OCI-LY1 (cell line): ENCODE measurements around the gene KCTD20.
A peak's percentile ranks its signal among the peaks of the same experiment; 100 is the strongest.

Experiments
- H2AFZ ChIP-seq: fragments of 200-600 bp; sonication (generic), shearing (Covaris generic); 2 replicates; pipeline ENCODE4 v1.6.0; 2014; ENCODE audit warnings: antibody characterized with exemption, mild to moderate bottlenecking, low read length
- H3F3A ChIP-seq: fragments of 200-600 bp; sonication (generic), shearing (Covaris generic); 2 replicates; pipeline ENCODE4 v1.6.0; 2014; ENCODE audit warnings: mild to moderate bottlenecking, antibody characterized with exemption, low read length, moderate library complexity; ENCODE audit not compliant: insufficient read depth
- H3K27ac ChIP-seq: fragments of 200-600 bp; sonication (generic); 2 replicates; pipeline ENCODE4 v1.5.1; 2014; ENCODE audit warnings: low read length, mixed run types, mild to moderate bottlenecking, low read depth; ENCODE audit not compliant: poor library complexity, severe bottlenecking
- H3K27me3 ChIP-seq: fragments of 200-600 bp; sonication (generic); 2 replicates; pipeline ENCODE4 v1.6.0; 2014; ENCODE audit warnings: antibody characterized with exemption, mild to moderate bottlenecking, low read length, moderate library complexity; ENCODE audit not compliant: insufficient read depth
- H3K36me3 ChIP-seq: fragments of 200-600 bp; sonication (generic); 2 replicates; pipeline ENCODE4 v1.6.1; 2014; ENCODE audit warnings: mild to moderate bottlenecking, antibody characterized with exemption, low read length, moderate library complexity, mixed read lengths; ENCODE audit not compliant: insufficient read depth
- H3K4me1 ChIP-seq: fragments of 200-600 bp; sonication (generic); 2 replicates; pipeline ENCODE4 v1.5.1; 2014; ENCODE audit warnings: mild to moderate bottlenecking, low read length, moderate library complexity; ENCODE audit not compliant: insufficient read depth, severe bottlenecking
- H3K4me2 ChIP-seq: fragments of 200-600 bp; sonication (generic), shearing (Covaris generic); 2 replicates; pipeline ENCODE4 v1.6.1; 2014; ENCODE audit warnings: low read length
- H3K4me3 ChIP-seq: fragments of 200-600 bp; sonication (generic); 2 replicates; pipeline ENCODE4 v1.5.1; 2014; ENCODE audit warnings: low read length, low read depth, mild to moderate bottlenecking, mixed read lengths; ENCODE audit not compliant: poor library complexity, severe bottlenecking
- H3K79me2 ChIP-seq: fragments of 200-600 bp; shearing (Covaris generic); 2 replicates; pipeline ENCODE4 v1.6.1; 2016; ENCODE audit warnings: mixed run types, low read length, mixed read lengths; ENCODE audit not compliant: insufficient read depth
- H3K9ac ChIP-seq: fragments of 200-600 bp; sonication (generic), shearing (Covaris generic); 2 replicates; pipeline ENCODE4 v1.6.1; 2014; ENCODE audit warnings: mild to moderate bottlenecking, low read length, mixed read lengths
- H3K9me2 ChIP-seq: fragments of 200-600 bp; sonication (generic), shearing (Covaris generic); 2 replicates; pipeline ENCODE4 v1.6.1; 2014; ENCODE audit warnings: low read depth, mild to moderate bottlenecking, low read length, mixed read lengths
- H3K9me3 ChIP-seq: fragments of 200-600 bp; shearing (Covaris generic); 2 replicates; pipeline ENCODE4 v1.6.1; 2014; ENCODE audit warnings: low read length, mixed read lengths
- H4K20me1 ChIP-seq: fragments of 200-600 bp; sonication (generic), shearing (Covaris generic); 2 replicates; pipeline ENCODE4 v1.6.0; 2016; ENCODE audit warnings: mild to moderate bottlenecking, low read length; ENCODE audit not compliant: insufficient read depth
- EZH2 ChIP-seq: fragments of 200-600 bp; sonication (generic), shearing (Covaris generic); IDR thresholded peaks from 2 replicates; pipeline ENCODE4 v1.8.0; 2017; ENCODE audit warnings: borderline replicate concordance, mixed run types, mild to moderate bottlenecking, antibody characterized with exemption, low read length, moderate library complexity, mixed read lengths
- TF ChIP-seq, protein P1 (sequence below): fragments of 200-600 bp; sonication (generic), shearing (Covaris generic); IDR thresholded peaks from 2 replicates; pipeline ENCODE4 v1.5.1; 2017; ENCODE audit warnings: mild to moderate bottlenecking, antibody characterized with exemption, low read length, moderate library complexity, mixed read lengths

KCTD20 gene

DNA sequence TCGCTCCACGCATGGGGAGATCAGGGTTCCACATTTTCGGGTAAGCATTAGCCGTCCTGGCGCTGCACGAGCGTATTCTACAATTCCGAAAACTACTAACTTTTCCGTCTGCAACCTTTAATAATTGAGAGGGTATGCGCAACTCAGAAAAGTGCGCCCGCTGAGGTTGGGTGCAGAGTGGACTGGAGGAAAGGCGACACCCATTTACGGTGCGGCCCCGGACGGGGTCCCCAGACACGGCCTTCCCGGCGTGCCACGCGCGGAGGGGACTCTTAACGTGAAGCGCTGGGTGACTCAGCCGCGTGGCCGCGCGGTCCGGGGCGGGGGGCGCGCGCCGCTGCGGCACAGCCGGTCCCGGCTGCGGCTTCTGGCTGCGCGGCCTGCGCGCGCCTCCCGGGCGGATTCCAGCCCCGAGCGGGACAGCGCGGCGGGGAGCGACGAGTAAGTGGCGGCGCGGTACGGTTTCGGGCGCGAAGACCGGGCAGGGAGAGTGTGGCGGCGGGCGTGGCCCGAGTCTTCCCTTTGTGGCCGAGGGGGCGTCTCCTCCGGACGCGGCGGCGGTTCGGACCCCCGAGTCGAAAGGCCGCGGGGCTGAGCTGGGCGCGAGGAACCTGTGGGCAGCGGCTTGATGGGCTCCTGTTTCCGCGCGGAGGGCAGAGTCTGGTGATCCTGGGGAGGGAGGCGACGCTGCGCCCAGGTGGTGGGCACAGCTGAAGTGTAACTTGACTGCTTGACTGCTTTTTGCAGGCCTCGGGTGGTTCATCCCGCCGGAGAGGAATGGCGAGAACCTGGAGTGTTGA is at the start of gene KCTD20, which contains the start of gene PXT1:
TSS of gene KCTD20 (plus strand) at position 330 of the 800 bp plus-strand sequence. CDS start 27,098 bp downstream, outside the sequence.
TSS of gene PXT1 (minus strand) at position 184 of the 800 bp plus-strand sequence. CDS start 16,772 bp downstream, outside the sequence.
- peak within 1 kb of the TSS; percentile 23; the same call in 1 of the 2 replicates for H2AFZ ChIP-seq
- peak within 1 kb of the TSS; percentile 86 for H3K4me2 ChIP-seq
- peak within 1 kb of the TSS; percentile 73 for H3K4me3 ChIP-seq
- peak within 1 kb of the TSS; percentile 74 for H3K9ac ChIP-seq
- peaks cover 47% of the 10 kb centered on the region for H3K79me2 ChIP-seq
- H3K4me1 ChIP-seq: peaks cover 29% of the 10 kb centered on the region
- H3K27ac ChIP-seq: peak within 1 kb of the TSS; percentile 86
- peaks cover 15% of the 10 kb centered on the region for H3K36me3 ChIP-seq
- no peaks in the 10 kb centered on the region for H3K9me3 ChIP-seq
- TF ChIP-seq EZH2: no peak
- no peaks in the 10 kb centered on the region for H4K20me1 ChIP-seq
- peaks cover 5% of the 10 kb centered on the region; the same call in 1 of the 2 replicates for H3F3A ChIP-seq
- H3K27me3 ChIP-seq: no peaks in the 10 kb centered on the region
- H3K9me2 ChIP-seq: no peaks in the 10 kb centered on the region

DNA sequence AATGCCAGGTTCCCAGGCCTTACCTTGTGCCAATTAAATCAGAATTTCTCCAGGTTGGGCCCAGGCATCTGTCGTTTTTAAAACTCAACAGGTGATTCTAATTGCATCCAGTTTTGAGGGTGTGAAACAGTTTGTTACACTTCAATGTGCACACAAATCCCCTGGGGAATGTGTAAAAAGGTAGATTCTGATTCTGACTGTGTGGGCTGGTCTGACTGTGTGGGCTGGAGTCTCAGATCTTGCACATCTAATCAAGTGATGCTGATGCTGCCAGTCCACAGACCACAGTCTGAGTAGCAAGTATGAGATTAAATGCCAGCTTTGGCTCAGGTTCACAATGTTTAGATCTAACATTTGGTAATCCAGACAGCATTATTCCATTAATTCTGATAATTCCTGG is 42.8 kb upstream of the KCTD20 start:
- no peak overlapping the region for H3K4me2 ChIP-seq
- no peaks in the 10 kb centered on the region for H3F3A ChIP-seq
- H3K27ac ChIP-seq: no peak overlapping the region
- no peaks in the 10 kb centered on the region for H4K20me1 ChIP-seq
- H3K4me1 ChIP-seq: no peaks in the 10 kb centered on the region
- H3K4me3 ChIP-seq: no peak overlapping the region
- H3K27me3 ChIP-seq: no peaks in the 10 kb centered on the region; the same call in 1 of the 2 replicates
- H3K36me3 ChIP-seq: no peaks in the 10 kb centered on the region
- no peak overlapping the region for H3K9ac ChIP-seq
- TF ChIP-seq, protein P1, sequence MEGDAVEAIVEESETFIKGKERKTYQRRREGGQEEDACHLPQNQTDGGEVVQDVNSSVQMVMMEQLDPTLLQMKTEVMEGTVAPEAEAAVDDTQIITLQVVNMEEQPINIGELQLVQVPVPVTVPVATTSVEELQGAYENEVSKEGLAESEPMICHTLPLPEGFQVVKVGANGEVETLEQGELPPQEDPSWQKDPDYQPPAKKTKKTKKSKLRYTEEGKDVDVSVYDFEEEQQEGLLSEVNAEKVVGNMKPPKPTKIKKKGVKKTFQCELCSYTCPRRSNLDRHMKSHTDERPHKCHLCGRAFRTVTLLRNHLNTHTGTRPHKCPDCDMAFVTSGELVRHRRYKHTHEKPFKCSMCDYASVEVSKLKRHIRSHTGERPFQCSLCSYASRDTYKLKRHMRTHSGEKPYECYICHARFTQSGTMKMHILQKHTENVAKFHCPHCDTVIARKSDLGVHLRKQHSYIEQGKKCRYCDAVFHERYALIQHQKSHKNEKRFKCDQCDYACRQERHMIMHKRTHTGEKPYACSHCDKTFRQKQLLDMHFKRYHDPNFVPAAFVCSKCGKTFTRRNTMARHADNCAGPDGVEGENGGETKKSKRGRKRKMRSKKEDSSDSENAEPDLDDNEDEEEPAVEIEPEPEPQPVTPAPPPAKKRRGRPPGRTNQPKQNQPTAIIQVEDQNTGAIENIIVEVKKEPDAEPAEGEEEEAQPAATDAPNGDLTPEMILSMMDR: no peak
- TF ChIP-seq EZH2: no peak
- no peak overlapping the region for H2AFZ ChIP-seq
- no peaks in the 10 kb centered on the region for H3K9me3 ChIP-seq
- H3K79me2 ChIP-seq: no peaks in the 10 kb centered on the region
- H3K9me2 ChIP-seq: no peaks in the 10 kb centered on the region

DNA sequence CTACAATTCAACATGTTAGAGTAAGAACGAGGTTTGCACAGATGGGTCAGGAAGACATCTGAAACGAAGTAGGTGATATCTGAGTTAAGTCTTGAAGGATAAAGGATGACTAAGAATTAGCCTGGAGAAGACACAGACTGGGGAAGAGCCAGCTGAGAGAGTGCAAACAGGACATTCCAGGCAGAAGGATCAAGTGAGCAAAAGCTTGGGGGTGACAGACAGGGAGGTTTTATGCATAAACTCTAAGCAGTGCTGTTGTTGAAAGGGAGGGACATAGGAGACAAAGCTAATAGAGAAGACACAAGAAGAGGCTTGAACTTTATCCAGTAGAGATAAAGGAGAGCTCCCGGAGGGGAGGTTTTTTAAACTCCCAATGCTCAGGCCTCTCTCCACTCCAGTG is 40.3 kb upstream of the KCTD20 start:
- TF ChIP-seq EZH2: no peak
- TF ChIP-seq, protein P1: no peak
- no peaks in the 10 kb centered on the region for H3K36me3 ChIP-seq
- no peak overlapping the region for H3K4me3 ChIP-seq
- H2AFZ ChIP-seq: no peak overlapping the region
- no peak overlapping the region for H3K9ac ChIP-seq
- no peaks in the 10 kb centered on the region for H3K79me2 ChIP-seq
- no peaks in the 10 kb centered on the region for H4K20me1 ChIP-seq
- no peak overlapping the region for H3K27ac ChIP-seq
- no peaks in the 10 kb centered on the region for H3K9me2 ChIP-seq
- H3K4me2 ChIP-seq: no peak overlapping the region
- H3F3A ChIP-seq: no peaks in the 10 kb centered on the region
- H3K4me1 ChIP-seq: no peaks in the 10 kb centered on the region
- no peaks in the 10 kb centered on the region for H3K9me3 ChIP-seq
- H3K27me3 ChIP-seq: no peaks in the 10 kb centered on the region; the same call in 1 of the 2 replicates
